Left colon (tissue), 2 donors: Measurements from ENCODE around the gene AGBL1. TPM values are rescaled to one million over a fixed set of nuclear protein-coding genes. Genes with fewer than 3 reads are reported as not detected.

ENCODE experiments used
- ATAC-seq: fragments of 200-7000 bp; cut with Tn5 transposase; one replicate; pipeline ENCODE4 v1.9.1; 2020; ENCODE audit warnings: mild to moderate bottlenecking, moderate library complexity
- DNase-seq, 2 donors: peaks; one replicate each; pipeline ENCODE4 v3.0.0-alpha.2; 2020
- intact Hi-C, 2 donors: fragments of 100-400 bp; cut with DNase I in 1 of 2; cut with micrococcal nuclease in 1 of 2; formaldehyde crosslinking; loops; one replicate each; pipeline versions ENCODE4 v1.11.2 to v1.14.0; 2022; cut with DNase I, micrococcal nuclease
- total RNA-seq, 2 donors: library from RNA; stranded (reverse); fragmentation: NEBNext Ultra II Directional; extraction: Animal tissue kit (Norgen Biotek cat#: 25700); gene quantifications; one replicate each; pipeline ENCODE4 v1.2.1, GENCODE V29; 2021
- donor health status: DM: no; HTN: no; CAD: no.
- donor health status: DM: yes; HTN: yes; CAD: no.

The AGBL1 gene
- total RNA-seq, 2 donors from 2014 or later = 0.22 to 0.34 TPM

GRCh38 chr15:86591158-86591557 lies 511.5 kb downstream of the AGBL1 start:
- DNase-seq (no peak), ATAC-seq (no peak)
- intact Hi-C loops = no loop called here

- ATAC-seq (peak; percentile 38), DNase-seq (peak in 1 of 2 donors; percentile 11)
- intact Hi-C loops = no loop called here
Measured at GRCh38 chr15:86591994-86592735, 512.5 kb downstream of the AGBL1 start.

GRCh38 chr15:86595741-86596140 lies 516.1 kb downstream of the AGBL1 start:
- intact Hi-C loops = no loop called here
- DNase-seq (no peak), ATAC-seq (no peak)

GRCh38 chr15:86603466-86603865 lies 523.8 kb downstream of the AGBL1 start:
- no peak for DNase-seq
- ATAC-seq = no peak
- intact Hi-C loops = no loop called here

GRCh38 chr15:86608461-86609205 lies 529.0 kb downstream of the AGBL1 start:
- intact Hi-C loops = no loop called here
- DNase-seq = no peak

GRCh38 chr15:86609275-86609674 lies 529.6 kb downstream of the AGBL1 start:
- ATAC-seq = no peak
- DNase-seq = no peak
- intact Hi-C loops = no loop called here

More at GRCh38 chr15:86608461-86609205, 529.0 kb downstream of the AGBL1 start:
- no peak for ATAC-seq

- ATAC-seq = no peak
- DNase-seq = no peak
- intact Hi-C loops = no loop called here
Measured at GRCh38 chr15:86610038-86610437, 530.4 kb downstream of the AGBL1 start.

- intact Hi-C loops = no loop called here
- DNase-seq (peak in 1 of 2 donors; percentile 26), ATAC-seq (peak; percentile 87)
Measured at GRCh38 chr15:86611417-86612040, 531.9 kb downstream of the AGBL1 start.

GRCh38 chr15:86615411-86615810 lies 535.7 kb downstream of the AGBL1 start:
- intact Hi-C loops = no loop called here
- no peak for DNase-seq
- ATAC-seq = peak; percentile 72

- ATAC-seq (no peak), DNase-seq (no peak)
- intact Hi-C loops = no loop called here
Measured at GRCh38 chr15:86615816-86616215, 536.1 kb downstream of the AGBL1 start.

GRCh38 chr15:86616771-86617170 lies 537.1 kb downstream of the AGBL1 start:
- ATAC-seq (no peak), DNase-seq (no peak)
- intact Hi-C loops = no loop called here

GRCh38 chr15:86620157-86620556 lies 540.5 kb downstream of the AGBL1 start:
- intact Hi-C loops = no loop called here
- no peak for DNase-seq

GRCh38 chr15:86620641-86621349 lies 541.1 kb downstream of the AGBL1 start:
- DNase-seq (no peak), ATAC-seq (peak; percentile 64)
- intact Hi-C loops = no loop called here

More at GRCh38 chr15:86620157-86620556, 540.5 kb downstream of the AGBL1 start:
- peak; percentile 57 for ATAC-seq

- DNase-seq = no peak
- ATAC-seq = no peak
- intact Hi-C loops = no loop called here
Measured at GRCh38 chr15:86623236-86623635, 543.6 kb downstream of the AGBL1 start.

GRCh38 chr15:86624261-86625036 lies 544.8 kb downstream of the AGBL1 start:
- ATAC-seq (peak; percentile 88), DNase-seq (peak; percentile 65 to 82)
- intact Hi-C loops = no loop called here

GRCh38 chr15:86629409-86630356 lies 550.0 kb downstream of the AGBL1 start:
- intact Hi-C loops = no loop called here

GRCh38 chr15:86630946-86631345 lies 551.3 kb downstream of the AGBL1 start:
- intact Hi-C loops = no loop called here
- ATAC-seq = peak; percentile 38
- DNase-seq = no peak

More at GRCh38 chr15:86629409-86630356, 550.0 kb downstream of the AGBL1 start:
- DNase-seq (no peak), ATAC-seq (peak; percentile 80)
